ENCODE results near the gene CCNT2.

DNA sequence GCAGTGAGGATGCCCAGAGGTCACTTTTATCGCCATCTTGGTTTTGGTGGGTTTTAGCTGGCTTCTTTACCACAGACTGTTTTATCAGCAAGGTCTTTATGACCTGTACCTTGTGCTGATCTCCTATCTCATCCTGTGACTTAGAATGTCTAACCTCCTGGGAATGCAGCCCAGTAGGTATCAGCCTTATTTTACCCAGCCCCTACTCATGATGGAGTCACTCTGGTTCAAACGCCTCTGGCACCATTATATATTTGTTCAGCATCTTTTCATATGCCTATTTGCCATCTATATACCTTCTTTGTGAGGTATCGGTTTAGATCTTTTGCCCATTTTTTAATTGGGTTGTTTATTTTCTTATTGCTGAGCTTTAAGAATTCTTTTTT, 7.2 kb upstream of the CCNT2 start:
- no peak for TF ChIP-seq CTCF (conservative IDR thresholded peaks at IDR 0.05; ENCODE audit: low read depth, low read length)
- no peak for TF ChIP-seq EZH2 (IDR thresholded peaks at IDR 0.05; ENCODE audit: low read length, unreplicated experiment)
- TF ChIP-seq EZH2phosphoT487 (IDR thresholded peaks at IDR 0.05; ENCODE audit: borderline replicate concordance, low read length), result no peak

All from PC-3 (cell line).